Coronary artery (tissue), 2 donors: Measurements from ENCODE around the gene TAS2R1.

Experiments
- DNase-seq: peaks from one replicate; pipeline ENCODE4 v3.0.0-alpha.2; 2017; ENCODE audit warnings: low spot score
- H3K27ac ChIP-seq, 2 donors: fragments of 200-600 bp; sonication (generic); one replicate each; pipeline ENCODE4 v1.5.1; 2016 to 2019
- H3K4me3 ChIP-seq: fragments of 200-600 bp; sonication (generic); 2 replicates; pipeline ENCODE4 v1.5.1; 2016; ENCODE audit warnings: mild to moderate bottlenecking, moderate library complexity
- TF ChIP-seq, protein P1 (sequence below): fragments of 200-600 bp; sonication (generic); IDR thresholded peaks from one replicate; pipeline ENCODE4 v1.5.1; 2019; ENCODE audit warnings: antibody characterized with exemption

TAS2R1 gene

DNA sequence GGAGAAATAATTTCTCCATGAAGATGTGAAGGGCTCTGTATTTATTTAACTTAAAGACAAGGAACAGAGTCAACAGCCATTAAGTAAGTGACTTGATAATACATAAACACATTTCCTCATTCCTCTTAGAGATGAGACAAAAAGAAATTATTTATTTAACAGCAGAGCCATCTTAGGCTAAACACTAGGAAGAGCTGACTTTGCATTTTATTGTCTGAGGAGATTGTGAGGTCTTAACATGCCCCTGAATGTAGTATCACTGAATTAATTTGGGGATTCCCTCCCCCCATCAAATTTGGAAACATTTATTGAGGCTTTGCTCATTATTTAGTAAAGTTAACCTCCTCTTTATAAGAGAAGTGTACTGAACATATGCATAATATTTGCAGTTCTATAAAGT lies 35.2 kb downstream of the TAS2R1 start:
- no peak overlapping the region for H3K4me3 ChIP-seq
- no peak for DNase-seq
- no peak overlapping the region for H3K27ac ChIP-seq
- TF ChIP-seq, protein P1, sequence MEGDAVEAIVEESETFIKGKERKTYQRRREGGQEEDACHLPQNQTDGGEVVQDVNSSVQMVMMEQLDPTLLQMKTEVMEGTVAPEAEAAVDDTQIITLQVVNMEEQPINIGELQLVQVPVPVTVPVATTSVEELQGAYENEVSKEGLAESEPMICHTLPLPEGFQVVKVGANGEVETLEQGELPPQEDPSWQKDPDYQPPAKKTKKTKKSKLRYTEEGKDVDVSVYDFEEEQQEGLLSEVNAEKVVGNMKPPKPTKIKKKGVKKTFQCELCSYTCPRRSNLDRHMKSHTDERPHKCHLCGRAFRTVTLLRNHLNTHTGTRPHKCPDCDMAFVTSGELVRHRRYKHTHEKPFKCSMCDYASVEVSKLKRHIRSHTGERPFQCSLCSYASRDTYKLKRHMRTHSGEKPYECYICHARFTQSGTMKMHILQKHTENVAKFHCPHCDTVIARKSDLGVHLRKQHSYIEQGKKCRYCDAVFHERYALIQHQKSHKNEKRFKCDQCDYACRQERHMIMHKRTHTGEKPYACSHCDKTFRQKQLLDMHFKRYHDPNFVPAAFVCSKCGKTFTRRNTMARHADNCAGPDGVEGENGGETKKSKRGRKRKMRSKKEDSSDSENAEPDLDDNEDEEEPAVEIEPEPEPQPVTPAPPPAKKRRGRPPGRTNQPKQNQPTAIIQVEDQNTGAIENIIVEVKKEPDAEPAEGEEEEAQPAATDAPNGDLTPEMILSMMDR = no peak

DNA sequence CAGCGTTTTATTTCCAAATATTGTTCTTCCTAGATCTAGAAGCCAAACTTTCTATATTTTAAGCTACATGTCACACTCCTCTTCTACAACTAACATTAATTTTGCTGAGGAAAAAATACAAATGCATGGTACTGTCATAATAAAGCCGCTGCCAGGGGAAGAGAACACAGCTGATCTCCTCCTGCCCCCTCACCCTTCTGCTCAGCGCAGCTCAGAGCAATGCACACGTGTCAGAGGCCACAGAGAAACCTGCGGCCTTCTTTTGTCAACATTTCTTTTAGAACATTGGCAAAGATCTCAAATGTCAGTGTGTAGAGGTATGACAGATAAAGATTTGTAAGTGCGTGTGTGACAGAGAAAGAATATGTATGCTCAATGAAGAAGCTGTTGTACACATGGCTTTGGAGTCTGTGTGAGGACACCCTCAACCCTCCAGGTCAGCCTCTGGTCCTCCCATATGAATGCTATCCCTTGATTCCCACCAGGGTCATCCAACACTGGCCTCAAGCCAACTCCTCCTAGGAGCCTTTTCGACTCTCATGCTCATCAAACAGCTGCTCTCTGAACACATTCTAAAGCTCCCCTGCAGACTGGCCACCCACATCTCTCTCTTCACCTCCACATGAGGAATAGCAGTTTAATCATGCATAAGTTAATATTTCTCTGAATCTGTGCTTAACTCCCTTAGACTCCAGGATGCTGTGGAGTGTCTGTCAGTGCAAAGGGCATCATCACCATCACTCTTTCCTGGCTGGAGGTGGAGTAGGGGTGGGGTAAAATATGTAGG lies 40.9 kb downstream of the TAS2R1 start:
- H3K27ac ChIP-seq = no peak overlapping the region
- TF ChIP-seq, protein P1 = no peak
- no peak for DNase-seq
- H3K4me3 ChIP-seq = no peak overlapping the region

DNA sequence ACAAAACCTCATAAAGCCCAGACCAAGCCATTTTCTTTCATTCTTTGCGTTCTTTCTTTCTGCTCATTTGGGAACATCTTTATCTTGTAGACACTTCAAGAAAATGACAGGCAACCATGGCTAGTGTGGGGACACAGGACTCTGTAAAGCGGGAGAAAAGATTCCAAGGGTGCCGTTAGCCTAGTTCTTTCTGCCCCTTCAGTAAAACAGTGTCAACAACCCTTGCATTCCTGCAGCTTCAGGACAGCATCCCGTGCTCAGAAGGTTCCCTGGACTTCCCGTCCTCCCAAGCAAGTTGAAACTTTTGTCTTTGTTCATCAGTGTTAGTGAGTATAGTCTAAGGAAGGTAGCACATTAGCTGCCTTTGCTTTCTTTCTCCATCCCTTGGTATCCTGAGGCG lies 41.9 kb downstream of the TAS2R1 start:
- TF ChIP-seq, protein P1 = no peak
- no peak for DNase-seq
- no peak overlapping the region for H3K27ac ChIP-seq
- no peak overlapping the region for H3K4me3 ChIP-seq

DNA sequence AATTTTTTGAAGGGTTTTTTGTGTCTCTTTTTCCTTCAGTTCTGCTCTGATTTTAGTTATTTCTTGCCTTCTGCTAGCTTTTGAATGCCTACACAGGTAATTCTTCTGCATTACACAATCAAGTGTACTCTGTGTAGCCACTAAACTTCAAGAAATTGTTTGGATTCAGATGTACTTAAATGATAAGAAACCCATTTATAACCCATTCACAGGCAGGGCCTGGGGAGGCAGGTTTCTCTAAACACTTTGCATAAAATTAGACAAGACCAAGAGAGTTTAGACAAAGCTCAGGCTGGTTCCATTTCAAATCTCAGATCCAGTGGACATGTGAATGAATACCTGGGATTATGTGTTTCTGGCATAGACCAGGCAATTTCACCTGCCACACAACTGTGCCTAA lies 43.0 kb downstream of the TAS2R1 start:
- no peak for DNase-seq
- TF ChIP-seq, protein P1 = no peak
- no peak overlapping the region for H3K4me3 ChIP-seq
- no peak overlapping the region for H3K27ac ChIP-seq

DNA sequence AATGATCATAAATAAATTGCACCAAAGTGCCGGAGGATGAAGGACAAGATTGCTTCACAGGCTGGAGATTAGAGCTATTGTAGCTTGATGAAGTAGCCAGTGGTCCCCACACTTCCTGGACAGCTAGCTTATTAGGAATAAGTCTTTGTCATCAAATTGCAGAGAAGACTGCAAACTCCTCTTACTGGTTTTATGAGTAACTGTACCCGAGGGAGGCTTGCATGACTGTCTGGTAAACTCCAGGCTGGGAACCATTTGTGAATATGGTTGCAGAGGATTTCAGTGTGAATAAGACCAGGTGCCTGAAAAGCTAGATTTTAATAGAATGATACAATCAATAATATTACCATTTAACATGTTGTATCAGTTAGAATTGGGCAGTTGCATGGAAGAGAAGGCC lies 47.7 kb downstream of the TAS2R1 start:
- Histone ChIP-seq H3K27ac (no peak overlapping the region), H3K4me3 (no peak overlapping the region)
- DNase-seq = no peak
- TF ChIP-seq, protein P1 = no peak
